ENCODE data around the gene KCNQ4. TPM values are rescaled to one million over a fixed set of nuclear protein-coding genes. Genes with fewer than 3 reads are reported as not detected.

Gene KCNQ4
- total RNA-seq, 1 donor from 2014 or later: under 0.01 TPM

DNA sequence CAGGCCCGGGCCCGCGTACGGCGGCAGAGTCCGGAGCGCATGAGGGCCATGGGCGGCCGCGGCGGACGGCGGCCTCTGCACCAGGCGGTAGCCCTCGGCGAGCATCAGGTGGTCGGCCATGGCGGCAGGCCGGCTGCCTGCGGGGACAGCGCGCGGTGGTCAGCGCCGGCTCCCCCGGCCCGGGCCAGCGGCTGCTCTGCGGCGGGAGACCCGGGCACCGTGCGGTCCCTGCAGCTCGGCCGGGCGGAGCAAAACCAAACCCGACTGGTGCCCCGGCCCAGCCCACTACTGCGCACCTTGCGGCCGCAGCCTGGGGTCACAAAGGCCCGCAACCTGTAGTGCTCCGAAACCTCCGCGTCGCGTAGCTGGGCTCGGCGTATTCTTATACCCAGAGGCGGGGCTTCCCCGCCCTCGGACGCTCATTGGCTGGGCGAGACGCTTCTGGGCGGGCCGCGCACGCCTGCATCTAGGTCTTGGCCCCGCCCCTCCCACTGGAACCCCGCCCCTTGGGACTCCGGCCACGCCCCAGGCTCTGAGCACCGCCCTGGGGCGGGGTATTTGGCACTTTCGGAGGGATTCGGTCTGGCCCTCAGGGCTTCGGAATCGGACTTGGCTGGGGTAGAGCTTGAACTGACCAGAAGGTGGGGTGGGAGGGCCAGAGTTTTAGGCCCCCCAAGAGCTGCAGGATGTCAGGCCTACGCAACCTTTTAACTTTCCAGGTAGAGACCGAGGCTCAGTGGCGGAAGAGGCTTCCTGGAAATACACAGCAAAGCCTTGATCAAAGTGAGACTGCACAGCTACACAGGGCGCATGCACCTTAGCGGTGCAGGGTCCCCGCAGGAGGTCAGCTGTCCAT, 78.6 kb downstream of the KCNQ4 start, which contains the start of gene CITED4:
TSS of gene CITED4 (minus strand) at position 356 of the 856 bp plus-strand sequence. CDS start at position 120, 236 bp downstream.
- Histone ChIP-seq H3K36me3 (ENCODE audit: control insufficient read depth, insufficient read depth, low read length) (no peaks in the 10 kb centered on the region), H3K27me3 (ENCODE audit: control insufficient read depth, insufficient read depth, low read length) (no peaks in the 10 kb centered on the region), H3K4me3 (ENCODE audit: low read depth, low read length) (peak within 1 kb of the TSS; percentile 54)
- peak; percentile 76 for DNase-seq (ENCODE audit: low read depth)
- no peak for FAIRE-seq
- TF ChIP-seq, protein P1, sequence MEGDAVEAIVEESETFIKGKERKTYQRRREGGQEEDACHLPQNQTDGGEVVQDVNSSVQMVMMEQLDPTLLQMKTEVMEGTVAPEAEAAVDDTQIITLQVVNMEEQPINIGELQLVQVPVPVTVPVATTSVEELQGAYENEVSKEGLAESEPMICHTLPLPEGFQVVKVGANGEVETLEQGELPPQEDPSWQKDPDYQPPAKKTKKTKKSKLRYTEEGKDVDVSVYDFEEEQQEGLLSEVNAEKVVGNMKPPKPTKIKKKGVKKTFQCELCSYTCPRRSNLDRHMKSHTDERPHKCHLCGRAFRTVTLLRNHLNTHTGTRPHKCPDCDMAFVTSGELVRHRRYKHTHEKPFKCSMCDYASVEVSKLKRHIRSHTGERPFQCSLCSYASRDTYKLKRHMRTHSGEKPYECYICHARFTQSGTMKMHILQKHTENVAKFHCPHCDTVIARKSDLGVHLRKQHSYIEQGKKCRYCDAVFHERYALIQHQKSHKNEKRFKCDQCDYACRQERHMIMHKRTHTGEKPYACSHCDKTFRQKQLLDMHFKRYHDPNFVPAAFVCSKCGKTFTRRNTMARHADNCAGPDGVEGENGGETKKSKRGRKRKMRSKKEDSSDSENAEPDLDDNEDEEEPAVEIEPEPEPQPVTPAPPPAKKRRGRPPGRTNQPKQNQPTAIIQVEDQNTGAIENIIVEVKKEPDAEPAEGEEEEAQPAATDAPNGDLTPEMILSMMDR (IDR thresholded peaks at IDR 0.05; ENCODE audit: insufficient read depth, low read length, severe bottlenecking): peak; percentile 18

DNA sequence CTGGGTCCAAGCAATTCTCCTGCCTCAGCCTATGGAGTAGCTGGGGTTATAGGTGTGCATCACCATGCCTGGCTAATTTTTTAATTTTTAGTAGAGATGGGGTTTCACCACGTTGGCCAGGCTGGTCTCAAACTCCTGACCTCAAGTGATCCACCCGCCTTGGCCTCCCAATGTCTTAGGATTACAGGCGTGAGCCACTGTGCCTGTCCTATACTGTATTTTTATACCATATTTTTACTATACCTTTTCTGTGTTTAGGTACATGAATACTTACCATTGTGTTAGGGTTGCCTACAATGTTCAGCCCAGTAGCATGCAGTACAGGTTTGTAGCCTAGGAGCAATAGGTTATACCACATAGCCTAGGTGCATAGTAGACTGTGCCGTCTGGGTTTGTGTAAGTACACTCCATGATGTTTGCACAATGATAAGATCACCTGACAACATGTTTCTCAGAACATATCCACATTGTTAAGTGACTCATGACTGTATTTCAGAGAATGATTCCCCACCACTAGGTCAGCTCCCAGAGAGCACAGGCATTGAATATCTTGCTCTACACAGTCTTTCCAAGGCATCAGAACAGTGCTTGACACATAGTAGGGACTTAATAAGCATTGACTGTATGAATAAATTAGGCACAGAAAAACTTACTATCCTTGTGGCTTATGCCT, 84.6 kb downstream of the KCNQ4 start:
- H3K36me3 ChIP-seq (ENCODE audit: control insufficient read depth, insufficient read depth, low read length): no peaks in the 10 kb centered on the region
- DNase-seq (ENCODE audit: low read depth) (peak; percentile 94), FAIRE-seq (no peak)
- no peak overlapping the region for H3K4me3 ChIP-seq (ENCODE audit: low read depth, low read length)
- H3K27me3 ChIP-seq (ENCODE audit: control insufficient read depth, insufficient read depth, low read length): no peaks in the 10 kb centered on the region
- TF ChIP-seq, protein P1 (IDR thresholded peaks at IDR 0.05; ENCODE audit: insufficient read depth, low read length, severe bottlenecking): no peak

DNA sequence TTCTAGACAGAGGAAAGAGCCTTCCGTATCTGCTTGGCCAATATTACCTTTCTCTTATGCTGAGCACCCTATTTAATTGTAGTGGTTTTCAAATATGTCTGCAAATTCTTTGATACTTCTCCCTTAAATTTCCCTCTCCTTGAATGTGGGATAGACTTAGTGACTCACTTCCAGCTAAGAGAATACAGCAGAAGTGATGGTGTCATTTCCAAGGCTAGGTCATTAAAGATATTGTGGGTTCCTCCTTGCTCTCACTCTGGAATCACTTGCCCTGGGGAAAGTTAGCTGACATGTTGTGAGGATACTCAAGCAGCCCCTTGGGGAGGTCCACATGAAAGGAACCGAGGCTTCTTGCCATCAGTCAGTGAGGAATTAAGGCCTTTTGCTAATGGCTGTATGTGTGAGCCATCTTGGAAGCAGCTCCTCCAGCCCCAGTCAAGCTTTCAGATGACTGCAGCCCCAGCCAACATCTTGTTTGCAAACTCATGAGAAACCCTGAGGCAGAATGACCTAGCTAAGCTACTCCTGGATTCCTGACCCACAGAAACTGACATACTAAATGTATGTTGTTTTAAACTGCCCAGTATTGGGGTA, 86.6 kb downstream of the KCNQ4 start:
- no peak for FAIRE-seq
- Histone ChIP-seq H3K36me3 (ENCODE audit: control insufficient read depth, insufficient read depth, low read length) (no peaks in the 10 kb centered on the region), H3K27me3 (ENCODE audit: control insufficient read depth, insufficient read depth, low read length) (no peaks in the 10 kb centered on the region), H3K4me3 (ENCODE audit: low read depth, low read length) (no peak overlapping the region)
- DNase-seq (ENCODE audit: low read depth): peak; percentile 64
- TF ChIP-seq, protein P1 (IDR thresholded peaks at IDR 0.05; ENCODE audit: insufficient read depth, low read length, severe bottlenecking): no peak

DNA sequence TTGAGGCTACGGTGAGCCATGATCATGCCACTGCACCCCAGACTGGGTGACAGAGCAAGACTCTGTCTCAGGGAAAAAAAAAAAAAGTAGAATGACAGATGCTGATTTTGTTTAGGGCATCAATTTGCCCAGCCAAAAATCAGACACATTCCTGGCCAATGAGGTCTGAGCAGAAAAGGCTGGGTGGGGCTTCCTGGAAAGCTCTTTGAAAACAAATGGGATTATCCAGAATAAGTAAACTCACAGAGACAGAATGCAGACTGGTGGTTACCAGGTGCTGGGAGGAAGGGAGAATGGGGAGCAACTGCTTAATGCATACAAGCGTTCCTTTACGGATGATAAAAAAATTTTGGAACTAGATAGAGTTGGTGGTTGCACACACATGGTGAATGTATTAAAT, 88.7 kb downstream of the KCNQ4 start:
- Histone ChIP-seq H3K27me3 (ENCODE audit: control insufficient read depth, insufficient read depth, low read length) (no peaks in the 10 kb centered on the region), H3K36me3 (ENCODE audit: control insufficient read depth, insufficient read depth, low read length) (no peaks in the 10 kb centered on the region), H3K4me3 (ENCODE audit: low read depth, low read length) (no peak overlapping the region)
- no peak for FAIRE-seq
- DNase-seq (ENCODE audit: low read depth): peak; percentile 74
- TF ChIP-seq, protein P1 (IDR thresholded peaks at IDR 0.05; ENCODE audit: insufficient read depth, low read length, severe bottlenecking): no peak

DNA sequence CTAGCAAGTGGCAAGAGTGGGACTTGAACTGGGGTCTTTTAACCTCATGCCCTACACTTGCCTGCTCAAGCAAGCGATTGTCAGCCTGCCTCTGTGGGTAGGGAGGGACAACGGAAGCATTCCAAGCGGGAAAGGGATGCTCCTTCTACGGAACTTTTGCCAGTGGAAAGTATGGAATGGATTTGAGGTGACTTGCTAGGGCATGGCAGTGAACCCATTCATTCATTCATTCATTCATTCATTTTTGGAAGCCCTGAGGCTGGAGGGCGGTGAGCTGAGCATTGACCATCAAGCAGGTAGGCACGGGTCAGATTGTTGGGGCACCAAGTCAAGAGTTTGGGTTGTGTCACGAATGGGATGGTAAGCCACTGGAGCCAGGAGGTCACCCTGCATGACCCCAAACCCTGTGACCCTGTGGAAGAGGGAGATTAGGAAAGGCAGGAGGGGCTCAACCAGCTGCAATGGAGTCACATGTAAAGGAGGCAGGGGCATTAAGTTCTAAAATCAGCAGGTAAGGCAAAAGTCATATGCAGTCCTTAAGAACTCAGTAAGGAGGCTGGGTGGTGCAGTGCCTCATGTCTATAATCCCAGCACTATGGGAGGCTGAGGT, 90.4 kb downstream of the KCNQ4 start:
- Histone ChIP-seq H3K27me3 (ENCODE audit: control insufficient read depth, insufficient read depth, low read length) (no peaks in the 10 kb centered on the region), H3K36me3 (ENCODE audit: control insufficient read depth, insufficient read depth, low read length) (no peaks in the 10 kb centered on the region), H3K4me3 (ENCODE audit: low read depth, low read length) (no peak overlapping the region)
- FAIRE-seq (no peak), DNase-seq (ENCODE audit: low read depth) (no peak)
- TF ChIP-seq, protein P1 (IDR thresholded peaks at IDR 0.05; ENCODE audit: insufficient read depth, low read length, severe bottlenecking): no peak

Data from bronchial epithelial cell (primary cell).